GM12878 (cell line): Measurements from ENCODE around the gene WWOX. TPM values are rescaled to one million over a fixed set of nuclear protein-coding genes. Genes with fewer than 3 reads are reported as not detected.
A peak's percentile ranks its signal among the peaks of the same experiment; 100 is the strongest.

ENCODE experiments used
- ATAC-seq: fragments of 200-7000 bp; cut with Tn5 transposase; 3 replicates; pipeline ENCODE4 v1.9.1; 2020; ENCODE audit warnings: mild to moderate bottlenecking, moderate library complexity
- BruUV-seq: library from RNA; stranded (reverse); fragments of 400-500 nt; replicated peaks from 2 replicates; lab custom pipeline; 2021; lab: Mats Ljungman, UMichigan
- CTCF ChIA-PET: fragments of 300-600 bp; sonication (Branson Sonifier 250); formaldehyde crosslinking; extraction: SDS; loops from one replicate; lab custom pipeline; 2021; ENCODE audit warnings: inconsistent platforms; lab: Yijun Ruan, JAX
- POLR2A ChIA-PET: fragments of 350-600 bp; formaldehyde crosslinking; extraction: SDS; loops from one replicate; lab custom pipeline; 2021; ENCODE audit warnings: inconsistent platforms; lab: Charles Lee
- RAD21 ChIA-PET: fragments of 300-600 bp; sonication (Branson Sonifier 250); formaldehyde crosslinking; loops from one replicate; lab custom pipeline; 2023; ENCODE audit warnings: antibody characterized with exemption; ENCODE audit not compliant: unreplicated experiment; lab: Charles Lee
- SMC1A ChIA-PET: fragments of 300-600 bp; sonication (Branson Sonifier 250); formaldehyde crosslinking; loops from one replicate; lab custom pipeline; 2023; ENCODE audit not compliant: unreplicated experiment, uncharacterized antibody; lab: Charles Lee
- DNase-seq: peaks from one replicate; pipeline ENCODE4 v3.0.0-alpha.2; 2011; ENCODE audit warnings: low read depth, low spot score
- FAIRE-seq: peaks from 3 replicates; lab custom pipeline; 2011; peaks lifted over from hg19 to GRCh38; lab: Jason Lieb, UNC
- H2AFZ ChIP-seq: 2 replicates; pipeline ENCODE4 v1.6.0; 2011; ENCODE audit warnings: low read depth, low read length, control low read depth; ENCODE audit not compliant: control insufficient read depth
- H3K27ac ChIP-seq: 2 replicates; pipeline ENCODE4 v1.5.1; 2011; ENCODE audit warnings: control low read depth; ENCODE audit not compliant: control insufficient read depth, insufficient read depth
- H3K27me3 ChIP-seq, 2 experiments: replicated peaks in 1 of 2; 2 replicates each; pipeline versions ENCODE4 v1.6.0 to v1.6.1; 2011; ENCODE audit warnings: low read length in 1 of 2; ENCODE audit not compliant: control insufficient read depth in 2 of 2, insufficient read depth in 2 of 2
- H3K36me3 ChIP-seq, 2 experiments: 2 replicates each; pipeline ENCODE4 v1.5.1; 2011; ENCODE audit warnings: low read length in 1 of 2; ENCODE audit not compliant: control insufficient read depth in 2 of 2, insufficient read depth in 2 of 2
- H3K4me1 ChIP-seq: 2 replicates; pipeline ENCODE4 v1.6.1; 2011; ENCODE audit warnings: mild to moderate bottlenecking, low read length, moderate library complexity, mixed read lengths; ENCODE audit not compliant: control insufficient read depth, insufficient read depth
- H3K4me2 ChIP-seq: 2 replicates; pipeline ENCODE4 v1.6.0; 2011; ENCODE audit warnings: control low read depth; ENCODE audit not compliant: control insufficient read depth, insufficient read depth
- H3K4me3 ChIP-seq: fragments of 200-600 bp; sonication (generic); 2 replicates; pipeline ENCODE4 v1.5.1; 2016
- H3K79me2 ChIP-seq: 2 replicates; pipeline ENCODE4 v1.6.0; 2011; ENCODE audit warnings: low read length; ENCODE audit not compliant: control insufficient read depth, insufficient read depth
- H3K9ac ChIP-seq: 2 replicates; pipeline ENCODE4 v1.8.0; 2011; ENCODE audit warnings: low read length, control low read depth, mixed read lengths; ENCODE audit not compliant: control insufficient read depth, insufficient read depth
- H3K9me3 ChIP-seq: replicated peaks from 3 replicates; pipeline ENCODE4 v1.5.1; 2011; ENCODE audit warnings: mild to moderate bottlenecking, low read length; ENCODE audit not compliant: control insufficient read depth, insufficient read depth
- H4K20me1 ChIP-seq: 2 replicates; pipeline ENCODE4 v1.6.0; 2011; ENCODE audit not compliant: control insufficient read depth, insufficient read depth
- FOXM1 ChIP-seq: IDR thresholded peaks from 2 replicates; pipeline ENCODE4 v1.6.1; 2012; ENCODE audit warnings: low read depth, mild to moderate bottlenecking, inconsistent platforms, low read length, moderate library complexity
- MYC ChIP-seq: IDR thresholded peaks from 2 replicates; pipeline ENCODE4 v1.6.1; 2011; ENCODE audit warnings: mild to moderate bottlenecking, low read length, moderate library complexity, inconsistent platforms; ENCODE audit not compliant: insufficient read depth, insufficient replicate concordance, insufficient read length, severe bottlenecking
- NFYA ChIP-seq: IDR thresholded peaks from 2 replicates; pipeline ENCODE4 v1.6.1; 2011; ENCODE audit warnings: low read depth, mild to moderate bottlenecking, low read length, improper control_type of control experiment, borderline replicate concordance
- SPI1 ChIP-seq: IDR thresholded peaks from 2 replicates; pipeline ENCODE4 v1.6.1; 2011; ENCODE audit warnings: low read depth, mild to moderate bottlenecking, low read length, moderate library complexity, borderline replicate concordance; ENCODE audit not compliant: insufficient read depth
- ZNF622 ChIP-seq: fragments of 450-650 bp; IDR thresholded peaks from 2 replicates; pipeline ENCODE4 v1.6.1; 2017; ENCODE audit warnings: mild to moderate bottlenecking, inconsistent platforms
- WGBS: methylation state at CpG from one replicate; pipeline ENCODE4 v1.1.6; 2016; ENCODE audit warnings: low lambda C conversion rate; ENCODE audit not compliant: insufficient replicate concordance, insufficient coverage; ENCODE audit errors: missing lambda C conversion rate; 5-methylcytosine and 5-hydroxymethylcytosine counted together
- in situ Hi-C: fragments of 300-500 bp; cut with MboI; formaldehyde crosslinking; loops from 9 replicates; pipeline ENCODE4 v1.14.3; 2018; ENCODE audit warnings: mixed read lengths
- intact Hi-C: fragments of 100-400 bp; cut with micrococcal nuclease; formaldehyde crosslinking; loops from one replicate; pipeline ENCODE4 v1.14.2; 2022; ENCODE audit not compliant: unreplicated experiment
- polyA plus RNA-seq, 11 experiments: library from polyadenylated mRNA; depleted of rRNA in 4 of 11; unstranded in 6 of 11; stranded (reverse) in 5 of 11; fragments of >200 nt; fragmentation: Nextera tagmentation in 4 of 11; fragmentation: Illumina TruSeq in 1 of 11; extraction: Ambion mirVana in 4 of 11; extraction: Trizol in 1 of 11; gene quantifications; 1 replicate in 1 of 11; 2 replicates in 10 of 11; pipeline versions ENCODE4 v1.2.1 to v1.2.3, GENCODE V29; 2011 to 2016; ENCODE audit warnings: inconsistent platforms in 2 of 11, missing spikeins in 2 of 11, low read depth in 1 of 11
- total RNA-seq, 4 experiments: library from RNA; depleted of rRNA in 3 of 4; stranded (reverse); fragments of >200 nt in 3 of 4; fragmentation: Illumina TruSeq in 1 of 4; extraction: Trizol in 1 of 4; gene quantifications; 2 replicates each; pipeline versions ENCODE4 v1.2.1 to v1.2.3, GENCODE V29; 2013 to 2021
- TF ChIP-seq, protein P1 (sequence below): IDR thresholded peaks from 2 replicates; pipeline ENCODE4 v1.6.1; 2012; ENCODE audit warnings: low read length, inconsistent platforms

WWOX gene
- total and polyA plus RNA-seq, 10 of the 15 experiments (the other 5 are each of a cell fraction or from before 2014, with no cell fraction given), result 2.8 to 24.4 (median 17.8) TPM

DNA sequence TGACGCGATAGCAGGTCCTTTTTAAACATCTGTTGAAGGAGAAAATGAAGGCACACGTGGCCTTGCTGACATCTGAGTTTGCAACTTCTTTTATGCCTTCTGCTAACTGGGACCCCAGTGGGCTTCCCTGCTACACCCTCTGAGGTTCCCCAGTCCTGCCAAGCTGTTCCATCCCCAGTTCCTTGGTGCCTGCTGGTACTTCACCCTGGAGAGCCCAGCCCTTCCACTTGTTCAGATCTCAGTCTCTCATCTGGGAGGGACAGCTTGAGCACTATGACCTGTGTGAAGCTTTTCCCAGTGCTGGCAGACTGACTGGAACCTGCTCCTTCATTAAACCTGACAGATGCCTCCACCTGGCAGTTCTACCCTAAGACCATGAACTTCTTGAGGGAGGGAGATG is 95.5 kb downstream of the WWOX start:
- Histone ChIP-seq H3K9ac (no peak overlapping the region), H3K79me2 (no peaks in the 10 kb centered on the region), H3K36me3 (no peaks in the 10 kb centered on the region), H3K4me3 (no peak overlapping the region), H4K20me1 (no peaks in the 10 kb centered on the region), H3K4me2 (no peak overlapping the region), H3K9me3 (no peaks in the 10 kb centered on the region), H2AFZ (no peak overlapping the region), H3K4me1 (no peaks in the 10 kb centered on the region; the same call in 1 of the 2 replicates), H3K27me3 (no peaks in the 10 kb centered on the region), H3K27ac (no peak overlapping the region)
- ChIA-PET POLR2A (no interaction called here), RAD21 (no interaction called here), CTCF (no interaction called here), SMC1A (no interaction called here)
- WGBS, result 98% methylated on average over 3 of the region's 3 CpGs
- DNase-seq (no peak), FAIRE-seq (no peak), ATAC-seq (no peak)
- BruUV-seq, result no TSS peak
- intact Hi-C loops (no loop called here), in situ Hi-C loops (no loop called here)
- TF ChIP-seq NFYA (no peak), FOXM1 (no peak), MYC (no peak), SPI1 (no peak)
- TF ChIP-seq, protein P1, sequence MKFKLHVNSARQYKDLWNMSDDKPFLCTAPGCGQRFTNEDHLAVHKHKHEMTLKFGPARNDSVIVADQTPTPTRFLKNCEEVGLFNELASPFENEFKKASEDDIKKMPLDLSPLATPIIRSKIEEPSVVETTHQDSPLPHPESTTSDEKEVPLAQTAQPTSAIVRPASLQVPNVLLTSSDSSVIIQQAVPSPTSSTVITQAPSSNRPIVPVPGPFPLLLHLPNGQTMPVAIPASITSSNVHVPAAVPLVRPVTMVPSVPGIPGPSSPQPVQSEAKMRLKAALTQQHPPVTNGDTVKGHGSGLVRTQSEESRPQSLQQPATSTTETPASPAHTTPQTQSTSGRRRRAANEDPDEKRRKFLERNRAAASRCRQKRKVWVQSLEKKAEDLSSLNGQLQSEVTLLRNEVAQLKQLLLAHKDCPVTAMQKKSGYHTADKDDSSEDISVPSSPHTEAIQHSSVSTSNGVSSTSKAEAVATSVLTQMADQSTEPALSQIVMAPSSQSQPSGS, result no peak

DNA sequence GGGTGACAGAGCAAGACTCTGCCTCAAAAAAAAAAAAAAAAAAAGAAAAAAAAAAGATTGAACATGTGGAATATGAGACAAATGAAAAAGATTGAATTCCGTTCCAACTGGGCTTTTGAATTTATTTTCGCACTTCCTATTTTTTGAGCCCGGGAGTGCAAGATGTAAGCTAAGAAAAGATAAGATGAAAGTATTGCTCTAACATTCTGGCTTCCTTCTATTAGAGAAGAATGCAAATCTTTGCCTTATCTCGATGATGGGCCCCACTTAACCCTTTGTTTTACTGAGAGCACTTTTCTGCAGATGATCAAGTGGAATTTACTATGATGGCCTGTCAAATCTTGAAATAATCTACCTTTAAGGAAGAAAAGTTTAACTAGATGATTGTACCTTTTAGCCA is 96.3 kb downstream of the WWOX start:
- ChIA-PET RAD21 (no interaction called here), SMC1A (no interaction called here), POLR2A (no interaction called here), CTCF (no interaction called here)
- ATAC-seq (no peak), FAIRE-seq (no peak), DNase-seq (no peak)
- Histone ChIP-seq H3K27me3 (no peaks in the 10 kb centered on the region), H3K27ac (no peak overlapping the region), H3K79me2 (no peaks in the 10 kb centered on the region), H3K4me3 (no peak overlapping the region), H3K9me3 (no peaks in the 10 kb centered on the region), H2AFZ (no peak overlapping the region), H3K4me1 (no peaks in the 10 kb centered on the region; the same call in 1 of the 2 replicates), H3K9ac (no peak overlapping the region), H4K20me1 (no peaks in the 10 kb centered on the region), H3K4me2 (no peak overlapping the region), H3K36me3 (no peaks in the 10 kb centered on the region)
- in situ Hi-C loops (no loop called here), intact Hi-C loops (no loop called here)
- no peak for TF ChIP-seq ZNF622
- peak; percentile 15; the same call in 1 of the 2 replicates for TF ChIP-seq SPI1
- WGBS, result 47% methylated on average over 4 of the region's 4 CpGs
- no TSS peak for BruUV-seq
